NCI-H748 (cell line): Measurements from ENCODE around the gene IQSEC3.
"Not testable (repeated sequence)": the region's sequence is repeated elsewhere in the genome, so short reads cannot be mapped to it uniquely, and the experiment has no call there.

ENCODE experiments used
- DNase-seq: peaks from one replicate; lab custom pipeline; 2025; ENCODE audit not compliant: unreplicated experiment; lab: John Stamatoyannopoulos, UW

IQSEC3 gene

GRCh38 chr12:66428-66781 is at the start of gene IQSEC3:
TSS of gene IQSEC3 (plus strand) at chr12:66767. CDS start at chr12:66883, 116 bp downstream.
- not testable (repeated sequence) for DNase-seq

- not testable (repeated sequence) for DNase-seq
Observed at GRCh38 chr12:17370-18340, 48.9 kb upstream of the IQSEC3 start.

GRCh38 chr12:18821-19567 is 47.6 kb upstream of the IQSEC3 start:
- not testable (repeated sequence) for DNase-seq

- not testable (repeated sequence) for DNase-seq
Observed at GRCh38 chr12:19906-20305, 46.7 kb upstream of the IQSEC3 start.

- DNase-seq, result no peak
Observed at GRCh38 chr12:20757-21156, 45.8 kb upstream of the IQSEC3 start.

- DNase-seq, result no peak
Observed at GRCh38 chr12:21301-22189, 45.0 kb upstream of the IQSEC3 start.

- no peak for DNase-seq
Observed at GRCh38 chr12:22190-22529, 44.4 kb upstream of the IQSEC3 start.

GRCh38 chr12:22530-23201 is 43.9 kb upstream of the IQSEC3 start:
- DNase-seq, result no peak

GRCh38 chr12:27904-28303 is 38.7 kb upstream of the IQSEC3 start:
- not testable (repeated sequence) for DNase-seq

GRCh38 chr12:38775-39174 is 27.8 kb upstream of the IQSEC3 start:
- not testable (repeated sequence) for DNase-seq

GRCh38 chr12:39555-40265 is 26.9 kb upstream of the IQSEC3 start:
- not testable (repeated sequence) for DNase-seq

GRCh38 chr12:44352-44751 is 22.2 kb upstream of the IQSEC3 start:
- DNase-seq, result not testable (repeated sequence)

- not testable (repeated sequence) for DNase-seq
Observed at GRCh38 chr12:45235-45990, 21.2 kb upstream of the IQSEC3 start.

GRCh38 chr12:45991-46358 is 20.6 kb upstream of the IQSEC3 start:
- not testable (repeated sequence) for DNase-seq

- not testable (repeated sequence) for DNase-seq
Observed at GRCh38 chr12:46542-46941, 20.0 kb upstream of the IQSEC3 start.

- DNase-seq, result not testable (repeated sequence)
Observed at GRCh38 chr12:47699-48226, 18.8 kb upstream of the IQSEC3 start.

- not testable (repeated sequence) for DNase-seq
Observed at GRCh38 chr12:49149-49548, 17.4 kb upstream of the IQSEC3 start.

GRCh38 chr12:51087-51486 is 15.5 kb upstream of the IQSEC3 start:
- DNase-seq, result not testable (repeated sequence)

- DNase-seq, result not testable (repeated sequence)
Observed at GRCh38 chr12:51962-52361, 14.6 kb upstream of the IQSEC3 start.
